Measurements from ENCODE around the gene TIGD3. TPM values are rescaled to one million over a fixed set of nuclear protein-coding genes. Genes with fewer than 3 reads are reported as not detected.
A peak's percentile ranks its signal among the peaks of the same experiment; 100 is the strongest.

The TIGD3 gene
- total and polyA plus RNA-seq, 2 of the 13 experiments (the other 11 are each of a cell fraction or from before 2014, with no cell fraction given): 0.49 to 4.9 TPM

DNA sequence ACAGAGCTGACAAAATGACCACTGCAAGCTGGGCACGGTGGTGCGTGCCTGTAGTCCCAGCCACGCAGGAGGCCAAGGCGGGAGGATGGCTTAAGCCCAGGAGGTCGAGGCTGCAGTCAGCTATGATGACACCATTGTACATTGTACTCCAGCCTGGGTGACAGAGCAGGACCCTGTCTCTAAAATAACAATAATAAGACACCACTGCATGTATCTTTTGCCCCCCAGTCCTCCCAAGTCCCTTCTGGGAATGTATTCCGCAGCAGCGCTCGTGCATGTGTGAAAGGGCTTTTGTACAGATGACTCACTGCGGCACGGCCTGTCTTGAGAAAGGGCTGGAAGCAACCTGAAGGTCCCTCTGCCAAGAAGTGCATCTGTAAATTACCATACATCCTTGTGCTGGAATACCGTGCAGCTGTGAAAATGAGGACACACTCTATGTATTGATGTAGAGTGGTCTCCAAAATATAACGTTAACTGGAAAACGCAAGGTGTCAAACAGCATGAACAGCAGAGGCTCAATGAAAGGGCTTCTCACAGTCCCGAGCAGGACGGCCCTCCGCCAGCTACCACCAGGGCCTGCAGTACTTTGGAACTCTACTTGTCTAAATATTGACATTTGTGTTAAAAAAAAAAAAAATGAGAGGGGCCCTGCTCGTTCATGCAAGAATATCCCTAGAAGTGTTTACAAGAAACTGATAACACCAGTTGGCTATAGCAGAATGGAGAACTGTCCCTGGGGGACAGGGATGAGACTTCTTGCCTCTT lies 48.9 kb upstream of the TIGD3 start (continued):
- TF ChIP-seq, protein P1, sequence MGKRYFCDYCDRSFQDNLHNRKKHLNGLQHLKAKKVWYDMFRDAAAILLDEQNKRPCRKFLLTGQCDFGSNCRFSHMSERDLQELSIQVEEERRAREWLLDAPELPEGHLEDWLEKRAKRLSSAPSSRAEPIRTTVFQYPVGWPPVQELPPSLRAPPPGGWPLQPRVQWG (CRISPR knock-in tag; IDR thresholded peaks at IDR 0.05; ENCODE audit: borderline replicate concordance, low read depth): no peak
- TF ChIP-seq SOX5 (CRISPR knock-in tag; IDR thresholded peaks at IDR 0.05; ENCODE audit: borderline replicate concordance) (peak; percentile 79), NAIF1 (CRISPR knock-in tag; IDR thresholded peaks at IDR 0.05; ENCODE audit: borderline replicate concordance) (0 out of 2 replicates have a peak, but pooled peaks have one; percentile 42), ZNF354B (CRISPR knock-in tag; IDR thresholded peaks at IDR 0.05) (no peak), ZFP37 (CRISPR knock-in tag; IDR thresholded peaks at IDR 0.05; ENCODE audit: borderline replicate concordance) (0 out of 2 replicates have a peak, but pooled peaks have one; percentile 37), FOXK1 (CRISPR knock-in tag; IDR thresholded peaks at IDR 0.05; ENCODE audit: borderline replicate concordance, low read depth) (peak; percentile 78; the same call in 1 of the 2 replicates), SKIL (CRISPR knock-in tag; IDR thresholded peaks at IDR 0.05; ENCODE audit: borderline replicate concordance) (no peak), GABPB1 (CRISPR knock-in tag; IDR thresholded peaks at IDR 0.05) (peak; percentile 16), TRIM24 (CRISPR knock-in tag; IDR thresholded peaks at IDR 0.05) (no peak), ZBTB37 (CRISPR knock-in tag; IDR thresholded peaks at IDR 0.05) (no peak), ZNF263 (CRISPR knock-in tag; IDR thresholded peaks at IDR 0.05) (no peak), ETV6 (CRISPR knock-in tag; conservative IDR thresholded peaks at IDR 0.05) (no peak), ZNF335 (CRISPR knock-in tag; IDR thresholded peaks at IDR 0.05) (no peak; the same call in 1 of the 2 replicates), SRSF9 (IDR thresholded peaks at IDR 0.05; ENCODE audit: borderline replicate concordance, insufficient read depth, low read depth, low read length, poor library complexity, severe bottlenecking) (no peak), SMARCE1 (IDR thresholded peaks at IDR 0.05; ENCODE audit: borderline replicate concordance) (no peak), ZBTB42 (CRISPR knock-in tag; IDR thresholded peaks at IDR 0.05) (no peak)
- TF ChIP-seq, protein P2, sequence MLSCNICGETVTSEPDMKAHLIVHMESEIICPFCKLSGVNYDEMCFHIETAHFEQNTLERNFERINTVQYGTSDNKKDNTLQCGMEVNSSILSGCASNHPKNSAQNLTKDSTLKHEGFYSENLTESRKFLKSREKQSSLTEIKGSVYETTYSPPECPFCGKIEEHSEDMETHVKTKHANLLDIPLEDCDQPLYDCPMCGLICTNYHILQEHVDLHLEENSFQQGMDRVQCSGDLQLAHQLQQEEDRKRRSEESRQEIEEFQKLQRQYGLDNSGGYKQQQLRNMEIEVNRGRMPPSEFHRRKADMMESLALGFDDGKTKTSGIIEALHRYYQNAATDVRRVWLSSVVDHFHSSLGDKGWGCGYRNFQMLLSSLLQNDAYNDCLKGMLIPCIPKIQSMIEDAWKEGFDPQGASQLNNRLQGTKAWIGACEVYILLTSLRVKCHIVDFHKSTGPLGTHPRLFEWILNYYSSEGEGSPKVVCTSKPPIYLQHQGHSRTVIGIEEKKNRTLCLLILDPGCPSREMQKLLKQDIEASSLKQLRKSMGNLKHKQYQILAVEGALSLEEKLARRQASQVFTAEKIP (CRISPR knock-in tag; IDR thresholded peaks at IDR 0.05; ENCODE audit: borderline replicate concordance): no peak
- TF ChIP-seq, protein P3, sequence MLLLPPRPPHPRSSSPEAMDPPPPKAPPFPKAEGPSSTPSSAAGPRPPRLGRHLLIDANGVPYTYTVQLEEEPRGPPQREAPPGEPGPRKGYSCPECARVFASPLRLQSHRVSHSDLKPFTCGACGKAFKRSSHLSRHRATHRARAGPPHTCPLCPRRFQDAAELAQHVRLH (CRISPR knock-in tag; IDR thresholded peaks at IDR 0.05; ENCODE audit: borderline replicate concordance, low read depth): no peak
- TF ChIP-seq, protein P4, sequence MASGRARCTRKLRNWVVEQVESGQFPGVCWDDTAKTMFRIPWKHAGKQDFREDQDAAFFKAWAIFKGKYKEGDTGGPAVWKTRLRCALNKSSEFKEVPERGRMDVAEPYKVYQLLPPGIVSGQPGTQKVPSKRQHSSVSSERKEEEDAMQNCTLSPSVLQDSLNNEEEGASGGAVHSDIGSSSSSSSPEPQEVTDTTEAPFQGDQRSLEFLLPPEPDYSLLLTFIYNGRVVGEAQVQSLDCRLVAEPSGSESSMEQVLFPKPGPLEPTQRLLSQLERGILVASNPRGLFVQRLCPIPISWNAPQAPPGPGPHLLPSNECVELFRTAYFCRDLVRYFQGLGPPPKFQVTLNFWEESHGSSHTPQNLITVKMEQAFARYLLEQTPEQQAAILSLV (CRISPR knock-in tag; IDR thresholded peaks at IDR 0.05; ENCODE audit: borderline replicate concordance): 0 out of 2 replicates have a peak, but pooled peaks have one; percentile 14
